A549 treated with dexamethasone at 1 μM for 4 hours (cell line): Measurements from ENCODE around the gene NPY. TPM values are rescaled to one million over a fixed set of nuclear protein-coding genes. Genes with fewer than 3 reads are reported as not detected.

Source experiments
- total RNA-seq: library from RNA; stranded (reverse); fragments of 200-300 nt; extraction: Qiagen RNA extraction; gene quantifications from 5 replicates; pipeline ENCODE4 v1.2.3, GENCODE V29; 2022

The NPY gene
- total RNA-seq: not detected in 5 replicates

GRCh38 chr7:24283897-24284698, at the start of gene NPY:
Gene NPY, plus strand, starts transcription at chr7:24284190. Its CDS starts 1,051 bp downstream, at chr7:24285241.

